ENCODE measurements around the gene PTAR1. TPM values are rescaled to one million over a fixed set of nuclear protein-coding genes. Genes with fewer than 3 reads are reported as not detected.
"Not testable (repeated sequence)": the region's sequence is repeated elsewhere in the genome, so short reads cannot be mapped to it uniquely, and the experiment has no call there.

PTAR1 gene
- total RNA-seq, 1 experiment from 2014 or later: 22.9 TPM

GRCh38 chr9:69799521-69799920 is 39.7 kb upstream of the PTAR1 start:
- H3F3A ChIP-seq (ENCODE audit: low read length, unreplicated experiment); H3K9me3 ChIP-seq (ENCODE audit: low read length); H3K9me2 ChIP-seq (replicated peaks; ENCODE audit: low read length); H4K20me1 ChIP-seq (ENCODE audit: low read length); H3K79me2 ChIP-seq (ENCODE audit: low read length); H3K4me3 ChIP-seq (ENCODE audit: low read length); H3K36me3 ChIP-seq (ENCODE audit: low read depth, low read length); POLR2A ChIA-PET (ENCODE audit: unreplicated experiment); H3K9ac ChIP-seq (ENCODE audit: low read length); H2AFZ ChIP-seq (ENCODE audit: low read length); H3K4me2 ChIP-seq (ENCODE audit: low read length); H3K27ac ChIP-seq (ENCODE audit: low read length); H3K4me1 ChIP-seq (ENCODE audit: insufficient read depth, low read length); intact Hi-C loops (cut with micrococcal nuclease); DNase-seq; H3K27me3 ChIP-seq (ENCODE audit: low read length); ATAC-seq; BruUV-seq (replicated peaks); CTCF ChIA-PET: not testable (repeated sequence)

- ChIA-PET CTCF (no interaction called here), POLR2A (ENCODE audit: unreplicated experiment) (no interaction called here)
- peak; percentile 39 for DNase-seq
- no peak overlapping the region for H2AFZ ChIP-seq (ENCODE audit: low read length)
- no peaks in the 10 kb centered on the region for H4K20me1 ChIP-seq (ENCODE audit: low read length)
- no peaks in the 10 kb centered on the region for H3F3A ChIP-seq (ENCODE audit: low read length, unreplicated experiment)
- no peak overlapping the region for H3K9ac ChIP-seq (ENCODE audit: low read length)
- intact Hi-C loops (cut with micrococcal nuclease): no loop called here
- no peak overlapping the region for H3K4me2 ChIP-seq (ENCODE audit: low read length)
- no peak overlapping the region for H3K4me3 ChIP-seq (ENCODE audit: low read length)
- no peak overlapping the region for H3K27ac ChIP-seq (ENCODE audit: low read length)
- BruUV-seq (replicated peaks): no TSS peak
- H3K4me1 ChIP-seq (ENCODE audit: insufficient read depth, low read length): no peaks in the 10 kb centered on the region
- TF ChIP-seq EZH2phosphoT487 (IDR thresholded peaks at IDR 0.05; ENCODE audit: borderline replicate concordance, low read length): no peak
- no peak for TF ChIP-seq EZH2 (IDR thresholded peaks at IDR 0.05; ENCODE audit: low read length, unreplicated experiment)
- no peak for TF ChIP-seq CTCF (conservative IDR thresholded peaks at IDR 0.05; ENCODE audit: low read depth, low read length)
- peaks cover 15% of the 10 kb centered on the region for H3K27me3 ChIP-seq (ENCODE audit: low read length)
- no peaks in the 10 kb centered on the region for H3K79me2 ChIP-seq (ENCODE audit: low read length)
- H3K9me2 ChIP-seq (replicated peaks; ENCODE audit: low read length): no peaks in the 10 kb centered on the region
- H3K9me3 ChIP-seq (ENCODE audit: low read length): no peaks in the 10 kb centered on the region
- H3K36me3 ChIP-seq (ENCODE audit: low read depth, low read length): no peaks in the 10 kb centered on the region
- no peak; the same call in 1 of the 2 replicates for ATAC-seq
Observed at GRCh38 chr9:69798744-69799143, 38.9 kb upstream of the PTAR1 start.

- Histone ChIP-seq H3K4me3 (ENCODE audit: low read length) (no peak overlapping the region), H3K79me2 (ENCODE audit: low read length) (no peaks in the 10 kb centered on the region), H3K9ac (ENCODE audit: low read length) (no peak overlapping the region), H3K9me3 (ENCODE audit: low read length) (no peaks in the 10 kb centered on the region), H3K4me2 (ENCODE audit: low read length) (no peak overlapping the region), H4K20me1 (ENCODE audit: low read length) (no peaks in the 10 kb centered on the region), H3K4me1 (ENCODE audit: insufficient read depth, low read length) (no peaks in the 10 kb centered on the region), H2AFZ (ENCODE audit: low read length) (no peak overlapping the region), H3K27ac (ENCODE audit: low read length) (no peak overlapping the region), H3F3A (ENCODE audit: low read length, unreplicated experiment) (no peaks in the 10 kb centered on the region), H3K27me3 (ENCODE audit: low read length) (peaks cover 18% of the 10 kb centered on the region), H3K9me2 (replicated peaks; ENCODE audit: low read length) (no peaks in the 10 kb centered on the region), H3K36me3 (ENCODE audit: low read depth, low read length) (no peaks in the 10 kb centered on the region)
- ChIA-PET CTCF (no interaction called here), POLR2A (ENCODE audit: unreplicated experiment) (no interaction called here)
- intact Hi-C loops (cut with micrococcal nuclease): no loop called here
- ATAC-seq (no peak), DNase-seq (no peak)
- no peak for TF ChIP-seq CTCF (conservative IDR thresholded peaks at IDR 0.05; ENCODE audit: low read depth, low read length)
- no peak for TF ChIP-seq EZH2 (IDR thresholded peaks at IDR 0.05; ENCODE audit: low read length, unreplicated experiment)
- no peak for TF ChIP-seq EZH2phosphoT487 (IDR thresholded peaks at IDR 0.05; ENCODE audit: borderline replicate concordance, low read length)
- BruUV-seq (replicated peaks): no TSS peak
Observed at GRCh38 chr9:69797675-69798074, 37.9 kb upstream of the PTAR1 start.

Measured in PC-3 (cell line).